ENCODE results near the gene TTC16.
"Not testable (repeated sequence)": the region's sequence is repeated elsewhere in the genome, so short reads cannot be mapped to it uniquely, and the experiment has no call there.

TTC16 gene

DNA sequence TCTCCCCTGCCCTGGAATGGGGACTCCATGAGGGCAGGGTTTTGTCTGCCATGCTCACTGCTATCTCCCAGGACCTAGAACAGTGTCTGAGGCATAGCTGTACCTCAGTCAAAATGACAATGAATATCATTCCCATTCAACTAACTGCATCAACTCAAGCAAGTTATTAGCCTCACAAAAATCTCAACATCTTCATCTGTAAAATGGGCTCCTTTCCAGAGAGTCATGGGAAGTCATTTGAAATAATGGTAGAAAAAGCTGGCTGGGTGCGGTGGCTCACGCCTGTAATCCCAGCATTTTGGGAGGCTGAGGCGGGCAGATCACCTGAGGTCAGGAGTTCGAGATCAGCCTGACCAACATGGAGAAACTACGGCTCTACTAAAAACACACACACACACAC is 53.2 kb downstream of the TTC16 start:
- DNase-seq (ENCODE audit: low spot score): no peak

DNA sequence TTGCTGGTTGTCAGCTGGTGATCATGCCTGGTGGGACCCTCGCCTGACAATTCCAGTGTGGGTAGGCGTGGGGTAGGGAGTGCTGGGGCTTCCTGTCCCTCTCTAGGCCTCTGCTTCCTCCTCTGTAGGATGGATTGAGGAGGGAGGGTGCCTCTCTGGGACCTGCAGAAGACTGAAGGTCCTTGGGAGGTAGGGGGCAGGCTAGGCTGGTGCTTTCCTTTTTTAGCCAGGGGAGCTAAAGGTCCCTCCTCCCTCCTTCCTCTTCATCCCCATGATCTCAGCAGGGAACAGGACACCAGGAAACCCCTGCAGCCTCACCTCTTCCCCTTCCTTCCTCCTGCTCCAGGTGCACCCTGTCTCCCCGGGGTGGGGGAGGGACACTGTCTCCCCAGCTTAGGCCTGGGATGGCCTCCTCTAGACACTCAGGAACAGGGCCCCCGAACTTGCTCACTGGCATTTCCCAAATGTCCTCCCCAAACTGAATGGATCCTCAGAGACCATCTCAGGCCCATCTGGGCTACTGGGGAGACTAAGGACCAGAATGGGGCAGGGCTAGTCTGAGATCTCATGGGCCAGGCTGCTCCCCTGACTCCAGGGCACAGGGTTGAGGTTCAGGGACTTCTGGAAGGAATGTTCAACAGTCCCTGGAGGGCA is 54.2 kb downstream of the TTC16 start:
- DNase-seq (ENCODE audit: low spot score): no peak

DNA sequence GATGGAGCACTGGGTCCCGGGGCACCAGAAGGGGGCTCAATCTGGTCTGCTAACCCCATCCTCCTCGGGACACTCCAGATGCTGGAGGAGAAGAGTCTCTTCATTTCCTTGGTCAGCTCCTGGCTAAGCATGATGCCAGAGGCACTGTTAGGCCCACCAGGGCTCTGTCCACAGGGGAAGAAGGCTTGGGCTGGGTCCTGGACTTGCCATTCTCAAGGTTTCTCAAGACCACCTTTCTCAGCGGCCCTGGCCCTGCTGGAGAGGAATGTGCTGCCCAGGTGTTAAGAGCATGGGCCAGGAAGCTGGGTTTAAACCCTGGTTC is 54.7 kb downstream of the TTC16 start:
- DNase-seq (ENCODE audit: low spot score): no peak

DNA sequence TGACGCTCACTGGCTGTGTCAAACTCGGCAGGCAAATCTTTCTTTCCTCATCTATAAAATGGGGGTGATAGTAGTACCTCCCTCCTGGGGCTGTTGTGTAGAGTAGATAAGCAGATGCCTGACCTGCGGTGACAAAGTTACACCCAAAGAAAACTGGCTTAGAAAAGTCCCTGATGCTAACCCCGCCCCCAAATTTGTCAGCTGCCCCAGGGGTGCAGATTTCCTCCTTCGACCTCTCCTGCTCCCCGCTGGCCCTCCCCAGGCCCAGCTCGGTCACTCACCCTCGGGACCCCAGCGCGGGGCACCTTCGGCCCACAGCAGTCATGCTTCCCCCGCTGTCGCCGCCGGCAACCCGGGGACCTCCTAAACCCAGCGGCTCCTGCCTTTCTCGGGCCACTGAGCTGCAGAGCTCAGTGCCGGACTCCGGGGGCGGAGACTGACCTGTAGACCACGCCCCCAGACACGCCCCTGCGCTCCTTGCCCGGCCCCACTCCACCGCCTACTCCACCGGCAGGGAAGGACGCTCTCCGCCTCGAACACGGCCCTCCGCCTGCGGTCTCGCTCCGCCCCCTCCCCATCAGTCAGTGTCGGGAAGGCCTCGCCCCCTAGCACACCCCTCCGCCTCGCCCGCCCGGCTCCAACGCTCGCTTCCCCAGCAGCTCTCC is 55.2 kb downstream of the TTC16 start:
- peak; percentile 98 for DNase-seq (ENCODE audit: low spot score)

DNA sequence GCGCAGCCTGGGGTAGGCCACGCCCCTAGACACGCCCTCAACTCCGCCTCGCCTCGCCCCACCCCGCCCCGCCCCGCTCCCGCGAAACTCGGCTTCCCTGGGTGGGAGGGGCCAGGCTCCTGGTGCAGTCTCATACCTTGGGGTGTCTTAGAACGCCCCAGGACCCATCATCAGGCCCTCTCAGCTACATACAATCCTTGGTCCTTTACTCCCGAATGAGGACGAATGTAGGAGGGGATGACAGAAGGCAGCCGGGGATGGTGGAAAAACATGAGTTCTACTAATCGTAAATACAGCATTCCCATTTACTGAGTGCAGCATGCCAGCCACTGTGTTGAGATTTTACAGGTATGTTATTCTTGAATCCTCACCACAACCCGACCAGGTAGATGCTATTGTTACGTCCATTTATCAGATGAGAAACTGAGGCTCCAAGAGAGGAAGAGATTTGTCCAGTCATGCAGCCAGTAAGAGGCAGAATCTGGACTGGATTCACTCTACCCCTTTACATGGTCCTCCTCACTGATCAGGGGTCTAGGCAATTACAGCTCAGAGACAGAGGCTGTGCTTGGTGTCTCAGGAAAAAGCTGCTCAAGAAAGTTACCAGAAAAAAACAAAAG is 55.8 kb downstream of the TTC16 start:
- DNase-seq (ENCODE audit: low spot score): no peak

DNA sequence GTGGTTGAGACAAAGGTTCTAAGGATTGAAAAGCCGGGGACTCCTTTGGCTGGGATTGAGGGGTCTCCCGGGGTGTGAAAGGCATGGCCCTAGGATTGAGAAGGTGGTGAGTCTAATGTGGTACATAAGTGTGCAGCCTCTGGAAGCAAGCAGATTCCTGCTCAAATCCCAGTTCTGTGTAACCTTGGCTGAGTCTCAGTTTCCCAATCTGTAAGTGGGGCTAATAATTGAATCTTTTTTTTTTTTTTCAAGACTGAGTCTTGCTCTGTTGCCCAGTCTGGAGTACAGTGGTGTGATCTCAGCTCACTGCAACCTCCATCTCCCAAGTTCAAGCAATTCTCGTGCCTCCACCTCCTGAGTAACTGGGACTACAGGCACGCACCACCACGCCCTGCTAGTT is 56.7 kb downstream of the TTC16 start:
- DNase-seq (ENCODE audit: low spot score): no peak

DNA sequence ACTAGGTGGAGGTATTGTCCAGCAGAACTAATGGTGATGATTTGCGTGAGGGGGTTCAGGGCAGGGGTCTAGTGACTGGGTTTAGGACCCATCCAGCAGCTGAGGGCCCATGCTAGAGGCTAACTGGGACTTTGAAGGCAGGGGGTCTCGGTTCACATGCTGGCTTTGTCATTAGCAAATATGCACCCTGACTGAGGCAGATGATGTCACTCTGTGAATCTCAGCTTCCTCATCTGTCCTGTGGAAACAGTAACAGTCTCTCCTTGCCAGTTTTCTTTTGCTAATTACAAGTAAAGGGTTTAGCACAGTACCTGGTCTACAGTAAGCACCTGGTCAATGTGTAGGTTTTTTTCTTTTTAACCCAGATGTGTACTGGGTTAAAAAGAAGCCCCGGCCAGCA is 57.4 kb downstream of the TTC16 start:
- no peak for DNase-seq (ENCODE audit: low spot score)

DNA sequence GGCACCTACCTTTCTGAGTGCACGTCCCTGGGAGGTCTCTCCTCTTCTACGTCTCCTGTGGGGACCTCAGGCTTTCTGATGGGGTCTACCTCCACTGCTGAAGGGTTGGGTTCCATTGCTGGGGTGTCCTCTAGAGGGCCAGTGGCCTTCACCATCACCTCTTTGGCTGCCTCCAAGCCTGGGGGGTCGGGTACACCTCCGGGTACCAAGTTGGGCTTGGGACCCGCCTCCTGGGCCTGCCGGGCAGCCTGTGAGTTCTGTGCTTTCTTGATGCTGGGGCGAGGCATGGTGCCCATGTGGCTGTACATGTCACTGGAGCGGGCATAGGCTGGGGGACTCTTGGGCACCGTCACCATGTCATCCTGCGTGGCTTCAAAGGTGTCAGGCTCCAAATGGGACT is 58.1 kb downstream of the TTC16 start:
- no peak for DNase-seq (ENCODE audit: low spot score)

DNA sequence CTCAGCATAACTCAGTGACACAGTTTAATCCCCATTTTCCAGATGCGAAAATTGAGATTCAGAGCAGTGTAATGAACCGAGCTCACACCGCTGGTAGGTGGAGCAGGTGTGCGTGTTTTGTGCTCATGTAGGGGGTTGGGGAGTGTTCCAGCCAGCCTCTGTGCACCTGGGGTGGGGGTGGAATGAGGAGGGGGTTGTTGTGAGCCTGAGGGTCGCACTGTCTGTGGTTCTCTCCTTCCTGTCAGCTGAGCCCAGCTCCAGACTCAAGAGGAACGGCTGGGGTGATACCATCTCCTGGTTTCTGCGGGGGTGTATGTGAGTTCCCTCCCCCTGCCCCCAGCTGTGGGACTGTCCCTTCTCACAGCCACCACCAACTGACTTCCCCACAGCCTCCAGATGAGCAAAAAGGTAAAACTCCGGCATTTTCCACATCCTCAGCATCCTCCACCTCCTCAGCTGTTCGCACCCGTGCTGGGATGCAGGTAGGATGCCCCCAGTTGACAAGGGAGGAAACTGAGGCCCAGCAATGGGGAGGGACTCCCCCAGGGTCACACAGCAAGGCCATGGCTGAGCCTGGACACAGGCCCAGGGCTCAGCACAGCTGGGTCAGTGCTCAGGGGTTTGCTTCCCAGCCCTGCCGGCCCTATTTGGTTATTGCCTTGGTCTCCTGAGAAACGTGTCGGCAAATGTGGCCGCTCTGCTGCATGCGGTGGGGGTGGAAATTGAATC is 60.5 kb downstream of the TTC16 start:
- no peak for DNase-seq (ENCODE audit: low spot score)

DNA sequence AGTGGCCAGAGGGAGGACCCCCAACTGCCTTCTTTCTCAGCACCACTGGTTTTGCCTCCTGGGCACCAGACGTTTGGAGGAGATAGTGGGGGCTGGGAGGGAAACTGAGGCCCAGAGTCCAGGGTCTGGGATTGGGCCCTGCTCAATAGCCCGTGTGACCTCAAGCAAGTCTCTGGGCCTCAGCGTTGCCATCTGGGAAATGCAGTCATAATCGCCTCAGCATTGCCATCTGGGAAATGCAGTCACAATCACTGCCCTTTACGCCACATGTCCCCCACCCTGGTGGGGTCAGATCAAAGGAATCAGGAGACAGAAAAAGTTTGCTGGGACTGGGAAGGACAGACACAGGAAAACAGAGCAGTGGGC is 61.0 kb downstream of the TTC16 start:
- DNase-seq (ENCODE audit: low spot score): no peak

DNA sequence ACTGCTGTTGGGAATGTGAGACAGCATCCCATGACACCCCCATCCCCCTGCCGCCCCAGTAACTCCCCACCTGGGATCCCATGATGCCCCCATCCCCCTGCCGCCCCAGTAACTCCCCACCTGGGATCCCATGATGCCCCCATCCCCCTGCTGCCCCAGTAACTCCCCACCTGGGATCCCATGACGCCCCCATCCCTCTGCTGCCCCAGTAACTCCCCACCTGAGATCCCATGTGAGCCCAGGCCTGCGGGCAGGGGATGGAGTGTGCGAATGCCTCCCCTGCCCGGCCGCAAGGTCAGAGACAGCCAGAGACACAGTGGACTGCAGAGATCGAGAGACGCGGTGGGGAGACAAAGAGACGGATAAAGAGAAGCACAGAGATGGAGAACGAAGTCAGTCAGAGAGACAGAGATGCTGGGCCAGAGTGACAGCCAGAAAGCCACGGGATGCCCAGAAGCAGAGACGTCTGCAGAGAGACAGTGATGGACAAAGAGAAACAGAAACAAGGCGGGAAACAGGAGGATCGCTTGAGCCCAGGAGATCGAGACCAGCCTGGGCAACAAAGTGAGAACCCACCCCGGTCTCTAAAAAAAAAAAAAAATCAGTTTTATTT is 61.6 kb downstream of the TTC16 start:
- no peak for DNase-seq (ENCODE audit: low spot score)

DNA sequence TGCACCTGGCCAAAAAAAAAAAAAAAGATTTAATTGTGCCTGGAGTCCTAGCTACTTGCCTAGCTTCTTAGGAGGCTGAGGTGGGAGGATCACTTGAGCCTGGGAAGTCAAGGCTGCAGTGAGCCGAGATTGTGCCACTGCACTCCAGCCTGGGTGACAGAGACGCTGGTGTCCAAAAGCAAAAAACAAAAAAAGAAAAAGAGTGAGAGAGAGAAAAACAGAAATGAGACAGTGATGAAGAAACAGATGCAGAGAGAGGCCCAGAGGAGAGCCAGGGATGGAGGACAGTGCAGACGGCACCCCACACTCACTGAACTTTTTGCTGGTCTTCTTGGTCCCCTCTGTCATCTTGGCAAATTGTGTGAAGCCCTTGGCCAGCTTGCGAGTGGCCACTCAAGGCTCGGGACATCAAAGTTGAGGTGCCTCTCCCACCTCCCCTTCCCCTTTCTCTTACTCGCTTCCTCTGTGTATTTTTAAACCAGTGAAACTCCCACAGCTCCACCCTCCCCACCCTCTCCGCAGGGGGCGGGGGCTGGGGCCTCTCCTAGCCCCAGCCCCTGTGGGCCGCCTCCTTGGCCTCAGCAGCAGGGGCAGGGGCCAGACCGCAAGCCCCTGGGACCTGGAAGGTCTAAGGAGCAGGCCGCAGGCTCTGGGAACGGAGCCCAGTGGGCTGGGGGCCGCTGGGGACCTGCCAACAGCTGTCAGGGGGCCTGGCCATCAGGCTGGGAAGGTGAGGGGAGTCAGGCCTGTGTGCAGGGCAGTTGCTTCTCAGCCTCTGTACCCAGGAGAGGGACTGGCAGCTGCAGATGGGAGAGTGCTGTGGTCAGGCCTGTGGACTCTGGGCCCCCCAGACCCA is 62.6 kb downstream of the TTC16 start, which contains the start of gene SH2D3C:
SH2D3C (minus strand) TSS at position 387 of the 856 bp plus-strand sequence; CDS start at position 348, 39 bp downstream.
- no peak for DNase-seq (ENCODE audit: low spot score)

DNA sequence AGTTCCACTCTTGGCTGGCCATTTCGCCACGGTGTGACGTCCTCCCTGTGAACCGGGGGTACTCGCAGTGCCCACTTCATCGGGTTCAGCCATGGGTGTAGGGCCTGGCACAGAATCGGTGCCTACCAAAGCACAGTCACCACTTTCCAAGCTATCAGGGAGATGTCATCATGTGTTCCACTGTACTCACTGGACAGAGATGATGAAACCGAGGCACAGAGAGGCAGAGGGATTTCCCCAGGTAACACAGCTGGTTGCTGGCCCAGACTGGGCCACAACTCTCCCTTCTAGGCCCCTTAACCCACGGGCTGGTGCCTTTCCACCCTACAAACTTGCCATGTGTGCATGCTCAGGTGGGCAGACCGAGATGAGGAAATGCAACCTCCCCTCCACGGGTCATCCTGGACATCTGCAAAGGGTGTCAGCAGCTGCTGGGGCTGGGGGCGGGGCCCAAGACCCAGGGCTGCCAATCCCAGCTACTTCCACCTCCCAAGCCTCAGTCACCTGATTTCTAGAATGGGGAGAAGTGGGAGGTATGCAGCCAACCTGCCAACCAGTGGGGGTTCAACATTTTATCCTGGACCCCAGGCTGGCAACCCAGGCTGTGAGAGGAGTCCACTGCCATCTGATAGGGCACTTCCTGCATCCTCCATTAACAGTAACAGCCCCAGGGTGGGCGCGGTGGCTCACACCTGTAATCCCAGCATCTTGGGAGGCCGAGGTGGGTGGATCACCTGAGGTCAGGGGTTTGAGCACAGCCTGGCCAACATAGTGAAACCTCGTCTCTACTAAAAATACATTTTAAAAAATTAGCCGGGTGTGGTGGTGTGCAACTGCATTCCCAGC is 63.5 kb downstream of the TTC16 start:
- DNase-seq (ENCODE audit: low spot score): no peak

DNA sequence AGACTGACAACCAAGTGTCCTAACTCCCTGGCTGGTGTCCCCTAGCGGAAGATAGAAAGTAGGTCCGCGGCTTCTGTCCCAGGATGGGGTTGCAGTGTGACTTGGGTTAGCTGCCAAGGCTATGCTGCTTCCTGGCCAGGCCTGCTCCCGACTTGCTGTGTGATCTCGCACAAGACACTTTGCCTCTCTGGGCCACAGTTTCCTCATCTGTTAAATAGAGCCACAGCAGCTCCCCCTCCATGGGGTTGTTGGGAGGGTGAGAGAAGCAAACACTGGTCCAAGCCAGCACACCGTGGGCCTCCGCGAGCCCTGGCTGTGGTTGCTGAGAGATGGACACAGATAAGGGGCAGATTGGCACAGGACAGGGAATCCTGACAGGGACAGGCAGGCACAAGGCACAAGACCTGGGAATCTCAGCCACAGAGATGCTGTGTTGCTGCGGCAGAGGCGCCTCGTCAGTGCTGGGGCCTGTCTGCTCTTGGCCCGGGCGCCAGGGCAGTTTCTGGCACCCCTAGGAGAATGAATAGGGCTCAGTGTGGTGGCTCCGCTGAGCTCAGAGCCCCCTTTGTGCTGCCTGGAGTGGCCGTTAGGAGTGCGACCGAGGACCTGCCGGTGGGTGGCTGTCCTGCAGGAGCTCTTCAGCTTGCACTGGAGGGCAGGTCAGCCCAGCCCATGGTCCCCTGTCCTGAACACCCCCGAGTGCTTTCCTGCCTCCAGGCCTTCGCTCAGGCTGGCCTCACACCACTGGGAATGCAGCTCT is 64.4 kb downstream of the TTC16 start:
- no peak for DNase-seq (ENCODE audit: low spot score)

DNA sequence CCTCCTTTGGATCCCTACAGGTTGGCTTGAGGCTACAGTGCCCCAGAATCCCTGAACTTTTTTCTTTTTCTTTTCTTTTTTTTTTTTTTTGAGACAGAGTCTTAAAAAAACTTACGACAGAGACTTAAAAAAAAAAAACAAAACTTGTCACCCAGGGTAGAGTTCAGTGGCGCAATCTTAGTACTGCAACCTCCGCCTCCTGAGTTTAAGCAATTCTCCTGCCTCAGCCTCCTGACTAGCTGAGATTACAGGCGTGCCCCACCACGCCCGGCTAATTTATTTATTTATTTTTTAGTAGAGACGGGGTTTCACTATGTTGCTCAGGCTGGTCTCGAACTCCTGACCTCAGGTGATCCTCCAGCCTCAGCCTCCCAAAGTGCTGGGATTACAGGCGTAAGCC is 65.0 kb downstream of the TTC16 start:
- not testable (repeated sequence) for DNase-seq (ENCODE audit: low spot score)

Data from AG20443 (cell line).